GM12891 (cell line): ENCODE results near the gene ACLY.

Experiments
- POLR2A ChIP-seq: IDR thresholded peaks from 2 replicates; pipeline ENCODE4 v1.6.1; 2011; ENCODE audit warnings: low read depth, low read length, control low read depth
- POLR2AphosphoS5 ChIP-seq: IDR thresholded peaks from 2 replicates; pipeline ENCODE4 v1.6.1; 2011; ENCODE audit warnings: low read depth, low read length, control low read depth

GRCh38 chr17:41894791-41895331, 23.9 kb downstream of the ACLY start:
- TF ChIP-seq POLR2A = no peak
- no peak; the same call in 1 of the 2 replicates for TF ChIP-seq POLR2AphosphoS5
